ENCODE results near the gene GAL3ST2. TPM values are rescaled to one million over a fixed set of nuclear protein-coding genes. Genes with fewer than 3 reads are reported as not detected.
"Not testable (repeated sequence)": the region's sequence is repeated elsewhere in the genome, so short reads cannot be mapped to it uniquely, and the experiment has no call there.

Gene GAL3ST2
- total RNA-seq, 1 donor = 0.43 TPM

DNA sequence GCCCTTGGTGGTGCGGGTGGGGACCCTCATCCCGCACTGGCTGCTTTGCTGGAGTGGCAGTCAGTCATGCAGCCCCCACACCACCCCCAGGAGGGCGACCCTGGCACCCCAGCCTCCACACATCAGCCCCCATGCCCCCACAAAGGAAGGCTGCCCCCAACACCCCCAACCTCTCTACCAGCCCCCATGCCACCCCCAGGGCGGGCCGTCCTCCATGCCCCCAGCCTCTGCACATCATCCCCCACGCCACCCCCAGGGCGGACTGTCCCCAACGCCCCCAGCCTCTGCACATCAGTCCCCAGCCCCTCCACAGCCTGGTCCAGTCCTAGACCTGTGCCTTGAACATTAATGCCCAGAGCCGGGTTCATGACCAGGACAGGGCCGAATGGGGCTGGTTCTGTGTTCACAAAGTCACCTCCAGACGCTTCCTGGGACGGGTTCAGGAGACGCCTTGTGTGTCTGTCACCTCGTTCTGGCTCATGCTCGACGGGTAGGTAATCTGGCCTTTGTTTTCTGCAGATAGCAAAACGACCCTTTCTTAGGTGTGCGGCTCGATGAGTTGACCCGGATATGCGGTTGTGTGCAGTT, 23.8 kb upstream of the GAL3ST2 start:
- H3K4me3 ChIP-seq (ENCODE audit: low read depth, low read length) = no peak overlapping the region
- no peak for DNase-seq (ENCODE audit: low read depth)
- TF ChIP-seq, protein P1, sequence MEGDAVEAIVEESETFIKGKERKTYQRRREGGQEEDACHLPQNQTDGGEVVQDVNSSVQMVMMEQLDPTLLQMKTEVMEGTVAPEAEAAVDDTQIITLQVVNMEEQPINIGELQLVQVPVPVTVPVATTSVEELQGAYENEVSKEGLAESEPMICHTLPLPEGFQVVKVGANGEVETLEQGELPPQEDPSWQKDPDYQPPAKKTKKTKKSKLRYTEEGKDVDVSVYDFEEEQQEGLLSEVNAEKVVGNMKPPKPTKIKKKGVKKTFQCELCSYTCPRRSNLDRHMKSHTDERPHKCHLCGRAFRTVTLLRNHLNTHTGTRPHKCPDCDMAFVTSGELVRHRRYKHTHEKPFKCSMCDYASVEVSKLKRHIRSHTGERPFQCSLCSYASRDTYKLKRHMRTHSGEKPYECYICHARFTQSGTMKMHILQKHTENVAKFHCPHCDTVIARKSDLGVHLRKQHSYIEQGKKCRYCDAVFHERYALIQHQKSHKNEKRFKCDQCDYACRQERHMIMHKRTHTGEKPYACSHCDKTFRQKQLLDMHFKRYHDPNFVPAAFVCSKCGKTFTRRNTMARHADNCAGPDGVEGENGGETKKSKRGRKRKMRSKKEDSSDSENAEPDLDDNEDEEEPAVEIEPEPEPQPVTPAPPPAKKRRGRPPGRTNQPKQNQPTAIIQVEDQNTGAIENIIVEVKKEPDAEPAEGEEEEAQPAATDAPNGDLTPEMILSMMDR (IDR thresholded peaks at IDR 0.05; ENCODE audit: insufficient read depth, low read depth, low read length) = no peak

DNA sequence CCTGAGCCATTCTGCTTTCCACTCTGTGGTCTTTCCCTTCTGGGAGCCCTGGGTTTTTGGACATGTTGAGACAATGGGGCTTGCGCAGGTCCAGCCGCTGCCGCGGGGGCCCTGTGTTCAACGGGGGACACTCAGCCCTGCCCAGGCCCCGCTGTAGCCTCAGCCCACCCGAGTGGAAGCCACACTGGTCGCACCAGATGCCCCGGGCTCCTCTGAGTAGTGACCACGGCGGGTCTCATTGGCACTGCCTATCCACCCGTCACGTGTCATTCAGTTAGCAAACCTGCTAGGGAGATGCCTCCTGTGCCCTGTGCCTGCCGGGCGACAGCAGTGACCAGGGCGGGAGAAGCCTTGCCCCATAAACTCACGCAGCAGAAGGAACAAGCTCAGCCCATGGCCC, 23.1 kb upstream of the GAL3ST2 start:
- DNase-seq (ENCODE audit: low read depth) = no peak
- TF ChIP-seq, protein P1 (IDR thresholded peaks at IDR 0.05; ENCODE audit: insufficient read depth, low read depth, low read length) = no peak
- H3K4me3 ChIP-seq (ENCODE audit: low read depth, low read length) = no peak overlapping the region

DNA sequence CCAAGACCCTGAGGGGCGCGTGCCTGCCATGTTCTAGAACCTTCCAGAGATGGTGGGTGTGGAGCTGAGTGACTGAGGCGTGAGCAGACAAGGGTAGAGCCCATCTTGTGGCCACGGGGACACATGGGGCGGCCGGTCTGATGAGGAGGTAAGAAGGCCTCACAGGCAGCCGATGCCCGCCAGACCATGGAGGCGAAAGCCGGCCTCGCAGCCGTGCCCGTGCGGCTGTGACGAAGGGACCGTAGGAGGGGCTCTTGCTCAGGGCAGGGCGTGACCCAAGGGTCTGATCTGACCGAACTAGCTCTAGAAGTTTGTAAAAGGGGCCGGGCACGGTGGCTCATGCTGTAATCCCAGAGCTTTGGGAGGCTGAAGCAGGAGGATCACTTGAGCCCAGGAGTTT, 22.6 kb upstream of the GAL3ST2 start:
- TF ChIP-seq, protein P1 (IDR thresholded peaks at IDR 0.05; ENCODE audit: insufficient read depth, low read depth, low read length) = no peak
- no peak for DNase-seq (ENCODE audit: low read depth)
- H3K4me3 ChIP-seq (ENCODE audit: low read depth, low read length) = no peak overlapping the region

DNA sequence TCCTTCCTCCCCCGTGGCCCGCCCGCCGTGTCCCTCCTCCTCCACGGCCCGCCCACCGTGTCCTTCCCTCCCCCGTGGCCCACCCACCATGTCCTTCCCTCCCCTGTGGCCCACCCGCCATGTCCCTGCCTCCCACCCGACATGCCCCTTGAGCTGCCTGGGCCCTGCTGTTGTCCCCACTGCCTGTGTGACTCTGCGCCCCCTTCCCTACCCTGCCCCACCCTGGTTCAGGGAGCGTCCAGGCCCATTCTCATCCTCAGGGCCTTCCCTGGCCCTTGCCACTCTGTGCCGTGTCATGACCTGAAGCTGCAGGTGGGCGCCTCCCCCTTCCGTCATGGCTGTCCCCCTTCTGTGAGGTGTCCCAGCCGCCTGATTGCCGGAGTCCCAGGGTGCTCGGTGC, 21.5 kb upstream of the GAL3ST2 start:
- no peak overlapping the region for H3K4me3 ChIP-seq (ENCODE audit: low read depth, low read length)
- TF ChIP-seq, protein P1 (IDR thresholded peaks at IDR 0.05; ENCODE audit: insufficient read depth, low read depth, low read length) = no peak
- no peak for DNase-seq (ENCODE audit: low read depth)

DNA sequence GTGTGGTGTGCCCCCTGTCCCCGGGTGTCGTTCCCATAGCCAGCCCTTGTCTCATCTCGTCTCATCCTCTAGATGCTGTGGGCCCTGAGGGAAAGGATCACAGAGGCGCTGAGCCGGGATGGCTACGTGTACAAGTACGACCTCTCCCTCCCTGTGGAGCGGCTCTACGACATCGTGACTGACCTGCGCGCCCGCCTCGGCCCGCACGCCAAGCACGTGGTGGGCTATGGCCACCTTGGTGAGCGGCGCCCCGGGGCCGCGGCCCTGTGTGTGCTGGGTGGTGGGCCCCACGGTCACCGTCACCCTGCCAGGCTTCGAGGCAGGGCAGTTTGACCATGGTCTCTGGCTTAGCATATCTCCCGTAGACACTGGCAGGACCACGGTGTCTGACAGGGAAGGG, 20.8 kb upstream of the GAL3ST2 start:
- no peak for DNase-seq (ENCODE audit: low read depth)
- H3K4me3 ChIP-seq (ENCODE audit: low read depth, low read length) = no peak overlapping the region
- TF ChIP-seq, protein P1 (IDR thresholded peaks at IDR 0.05; ENCODE audit: insufficient read depth, low read depth, low read length) = no peak

DNA sequence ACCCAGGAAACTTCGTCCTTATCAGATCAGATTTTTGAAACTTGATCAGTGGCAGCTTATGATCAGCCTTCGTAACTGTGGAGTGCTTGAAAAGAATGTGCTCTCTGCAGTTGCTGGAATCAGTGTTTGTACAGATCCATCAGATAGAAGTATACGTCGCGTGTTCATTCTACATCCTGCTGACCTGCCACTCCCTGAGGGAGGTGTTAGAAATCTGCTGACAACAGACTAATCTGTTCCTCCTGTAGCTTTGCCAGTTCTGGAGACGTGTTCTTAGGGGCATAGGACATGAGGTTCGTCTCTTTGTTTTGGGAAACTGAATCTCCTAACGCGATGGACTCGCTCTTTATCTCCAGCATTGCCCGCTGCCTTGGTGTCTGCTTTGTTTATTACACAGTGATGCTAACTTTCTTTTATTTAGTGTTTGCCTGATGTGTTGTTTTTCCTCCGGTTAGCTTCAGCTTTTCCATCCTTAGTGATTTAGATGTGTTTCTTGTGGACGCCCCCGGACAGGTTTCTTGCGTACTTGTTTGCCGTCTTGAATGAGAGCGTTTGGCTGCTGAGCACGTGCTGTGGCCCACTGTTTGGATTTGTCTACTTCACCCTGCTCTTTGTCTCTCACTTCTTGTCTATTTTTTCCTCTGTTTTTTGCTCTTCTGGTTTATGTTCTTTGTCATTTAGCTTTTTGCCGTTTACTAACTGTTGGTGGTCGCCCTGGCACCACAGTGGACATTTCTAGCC, 17.4 kb upstream of the GAL3ST2 start:
- peak; percentile 31 for DNase-seq (ENCODE audit: low read depth)
- H3K4me3 ChIP-seq (ENCODE audit: low read depth, low read length) = no peak overlapping the region
- TF ChIP-seq, protein P1 (IDR thresholded peaks at IDR 0.05; ENCODE audit: insufficient read depth, low read depth, low read length) = no peak

DNA sequence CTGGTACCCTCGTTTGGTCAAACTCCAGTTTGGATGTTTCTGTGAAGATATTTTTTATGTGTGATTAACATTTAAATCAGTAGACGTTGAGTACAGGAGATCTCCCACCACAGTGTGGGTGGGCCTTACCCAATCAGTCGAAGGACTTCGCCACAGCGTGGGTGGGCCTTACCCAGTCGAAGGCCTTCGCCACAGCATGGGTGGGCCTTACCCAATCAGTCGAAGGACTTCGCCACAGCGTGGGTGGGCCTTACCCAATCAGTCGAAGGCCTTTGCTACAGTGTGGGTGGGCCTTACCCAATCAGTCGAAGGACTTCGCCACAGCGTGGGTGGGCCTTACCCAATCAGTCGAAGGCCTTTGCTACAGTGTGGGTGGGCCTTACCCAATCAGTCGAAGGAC, 16.7 kb upstream of the GAL3ST2 start:
- not testable (repeated sequence) for DNase-seq (ENCODE audit: low read depth); H3K4me3 ChIP-seq (ENCODE audit: low read depth, low read length)

All from fibroblast of villous mesenchyme (primary cell).